ENCODE results near the gene SEMA6B. TPM values are rescaled to one million over a fixed set of nuclear protein-coding genes. Genes with fewer than 3 reads are reported as not detected.

The SEMA6B gene
- total and polyA plus RNA-seq, 2 donors (not counting 1 experiment from before 2014, with no cell fraction given), result 0.42 TPM; not detected in 1

- Histone ChIP-seq H3K36me3 (replicated peaks in 1 of 2; ENCODE audit: control extremely low read depth in 1 of 2, control insufficient read depth in 1 of 2, extremely low read depth in 1 of 2, insufficient read depth in 2 of 2, low read length in 1 of 2) (no peaks in the 10 kb centered on the region), H3K27ac (ENCODE audit: low read length in 2 of 2) (no peak overlapping the region), H2AFZ (ENCODE audit: insufficient read depth, low read depth, low read length, poor library complexity, severe bottlenecking) (no peak overlapping the region), H3K4me3 (ENCODE audit: control extremely low read depth in 1 of 5, extremely low read depth in 1 of 5, insufficient read depth in 1 of 5, low read depth in 2 of 5, low read length in 4 of 5) (no peak overlapping the region), H3K27me3 (replicated peaks in 1 of 4; ENCODE audit: control extremely low read depth in 1 of 4, control insufficient read depth in 3 of 4, insufficient read depth in 4 of 4, low read length in 3 of 4) (peaks cover 0 to 2% (median 0%) of the 10 kb centered on the region in 4 experiments), H3K4me2 (replicated peaks; ENCODE audit: low read depth, low read length, poor library complexity, severe bottlenecking) (no peak overlapping the region), H3K9me3 (ENCODE audit: control extremely low read depth in 1 of 3, control insufficient read depth in 2 of 3, insufficient read depth in 1 of 3, low read length in 2 of 3) (peaks cover 0 to 14% (median 0%) of the 10 kb centered on the region in 3 donors), H3K79me2 (ENCODE audit: control insufficient read depth, insufficient read depth, low read length) (no peaks in the 10 kb centered on the region), H3K4me1 (ENCODE audit: control insufficient read depth in 2 of 2, insufficient read depth in 2 of 2, low read length in 2 of 2) (no peaks in the 10 kb centered on the region), H4K20me1 (ENCODE audit: control insufficient read depth, insufficient read depth, low read length, poor library complexity, severe bottlenecking) (no peaks in the 10 kb centered on the region), H3K9ac (ENCODE audit: low read length) (no peak overlapping the region)
- 94% methylated on average over 7 of the region's 9 CpGs for WGBS (ENCODE audit: insufficient coverage)
- POLR2A ChIA-PET, result no interaction called here
- Mint-ChIP-seq H3K27ac (no peak overlapping the region), H3K9me3 (ENCODE audit: insufficient read depth) (no peaks in the 10 kb centered on the region), H3K4me1 (no peaks in the 10 kb centered on the region), H3K4me3 (no peak overlapping the region), H3K27me3 (peaks cover 3% of the 10 kb centered on the region)
- intact Hi-C loops (cut with micrococcal nuclease), result no loop called here
- DNase-seq (no peak), ATAC-seq (ENCODE audit: low read depth) (no peak)
- CTCF ChIA-PET, result no interaction called here
- TF ChIP-seq EZH2 (IDR thresholded peaks at IDR 0.05; ENCODE audit: borderline replicate concordance, insufficient read depth, low read depth, low read length, poor library complexity, severe bottlenecking) (no peak), CTCF (IDR thresholded peaks at IDR 0.05) (no peak)
Observed at GRCh38 chr19:4519521-4520277, 39.8 kb downstream of the SEMA6B start.

GRCh38 chr19:4519172-4519496 lies 40.4 kb downstream of the SEMA6B start:
- Mint-ChIP-seq H3K9me3 (ENCODE audit: insufficient read depth) (no peaks in the 10 kb centered on the region), H3K27me3 (peaks cover 3% of the 10 kb centered on the region), H3K4me3 (no peak overlapping the region), H3K4me1 (no peaks in the 10 kb centered on the region), H3K27ac (no peak overlapping the region)
- CTCF ChIA-PET, result no interaction called here
- Histone ChIP-seq H3K9ac (ENCODE audit: low read length) (no peak overlapping the region), H3K27ac (ENCODE audit: low read length in 2 of 2) (no peak overlapping the region), H2AFZ (ENCODE audit: insufficient read depth, low read depth, low read length, poor library complexity, severe bottlenecking) (no peak overlapping the region), H3K27me3 (replicated peaks in 1 of 4; ENCODE audit: control extremely low read depth in 1 of 4, control insufficient read depth in 3 of 4, insufficient read depth in 4 of 4, low read length in 3 of 4) (peaks cover 0 to 2% (median 0%) of the 10 kb centered on the region in 4 experiments), H3K4me3 (ENCODE audit: control extremely low read depth in 1 of 5, extremely low read depth in 1 of 5, insufficient read depth in 1 of 5, low read depth in 2 of 5, low read length in 4 of 5) (no peak overlapping the region), H3K36me3 (replicated peaks in 1 of 2; ENCODE audit: control extremely low read depth in 1 of 2, control insufficient read depth in 1 of 2, extremely low read depth in 1 of 2, insufficient read depth in 2 of 2, low read length in 1 of 2) (no peaks in the 10 kb centered on the region), H3K79me2 (ENCODE audit: control insufficient read depth, insufficient read depth, low read length) (no peaks in the 10 kb centered on the region), H4K20me1 (ENCODE audit: control insufficient read depth, insufficient read depth, low read length, poor library complexity, severe bottlenecking) (no peaks in the 10 kb centered on the region), H3K4me1 (ENCODE audit: control insufficient read depth in 2 of 2, insufficient read depth in 2 of 2, low read length in 2 of 2) (no peaks in the 10 kb centered on the region), H3K4me2 (replicated peaks; ENCODE audit: low read depth, low read length, poor library complexity, severe bottlenecking) (no peak overlapping the region), H3K9me3 (ENCODE audit: control extremely low read depth in 1 of 3, control insufficient read depth in 2 of 3, insufficient read depth in 1 of 3, low read length in 2 of 3) (peaks cover 0 to 14% (median 0%) of the 10 kb centered on the region in 3 donors)
- TF ChIP-seq CTCF (IDR thresholded peaks at IDR 0.05) (no peak), EZH2 (IDR thresholded peaks at IDR 0.05; ENCODE audit: borderline replicate concordance, insufficient read depth, low read depth, low read length, poor library complexity, severe bottlenecking) (no peak)
- WGBS (ENCODE audit: insufficient coverage), result 85% methylated on average over 3 of the region's 6 CpGs
- ATAC-seq (ENCODE audit: low read depth) (no peak), DNase-seq (no peak)
- POLR2A ChIA-PET, result no interaction called here
- intact Hi-C loops (cut with micrococcal nuclease), result no loop called here

All from B cell (primary cell).